ENCODE results near the gene RNMT.
"Not testable (repeated sequence)": the region's sequence is repeated elsewhere in the genome, so short reads cannot be mapped to it uniquely, and the experiment has no call there.

RNMT gene

DNA sequence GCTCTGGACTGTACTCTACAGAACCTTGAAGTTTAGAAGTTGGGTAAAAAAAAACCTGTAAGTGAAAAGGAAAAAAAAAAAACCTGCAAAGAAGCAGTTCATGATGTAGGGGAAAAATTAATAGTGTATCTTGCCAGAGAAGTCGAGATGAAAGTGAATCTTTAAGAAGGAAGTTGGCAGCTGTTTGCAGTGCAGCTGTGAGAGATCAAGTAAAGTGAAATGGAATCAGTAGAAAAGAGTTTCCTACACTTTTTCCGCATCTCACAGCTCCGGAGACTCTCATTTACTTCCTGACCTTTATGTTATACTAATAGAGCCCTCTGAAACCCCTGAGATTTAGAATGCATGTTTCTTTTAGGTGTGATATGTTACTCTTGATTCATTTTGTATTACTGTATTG is 19.2 kb downstream of the RNMT start:
- DNase-seq = no peak

GRCh38 chr18:13746633-13747032 is 20.2 kb downstream of the RNMT start:
- DNase-seq = no peak

DNA sequence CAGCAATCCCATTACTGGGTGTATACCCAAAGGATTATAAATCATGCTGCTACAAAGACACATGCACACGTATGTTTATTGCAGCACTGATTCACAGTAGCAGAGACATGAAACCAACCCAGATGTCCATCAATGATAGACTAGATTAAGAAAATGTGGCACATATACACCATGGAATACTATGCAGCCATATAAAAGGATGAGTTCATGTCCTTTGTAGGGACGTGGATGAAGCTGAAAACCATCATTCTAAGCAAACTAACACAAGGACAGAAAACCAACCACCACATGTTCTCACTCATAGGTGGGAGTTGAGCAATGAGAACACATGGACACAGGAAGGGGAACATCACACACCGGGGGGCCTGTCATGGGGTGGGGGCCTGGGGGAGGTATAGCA is 25.1 kb downstream of the RNMT start:
- not testable (repeated sequence) for DNase-seq

DNA sequence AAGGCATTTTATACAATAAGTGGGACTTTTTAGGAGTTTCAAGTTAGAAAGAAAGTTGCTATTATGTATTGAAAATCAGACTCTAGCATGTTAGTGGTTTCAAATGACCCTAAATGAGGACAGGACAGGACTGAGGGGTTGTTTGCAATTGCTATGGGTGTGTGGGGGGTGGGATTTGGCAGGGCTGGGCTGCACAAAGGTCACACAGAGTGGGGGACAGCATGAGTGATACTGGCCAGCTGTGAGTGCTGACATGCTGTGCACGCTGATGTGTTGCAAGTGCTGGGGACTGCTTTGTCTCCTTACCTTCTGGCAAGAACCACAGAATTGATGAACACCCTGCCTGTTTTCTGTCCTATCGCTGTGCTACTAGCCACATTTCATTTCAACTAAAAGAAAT is 29.8 kb downstream of the RNMT start:
- DNase-seq = no peak

GRCh38 chr18:13756671-13757070 is 30.2 kb downstream of the RNMT start:
- no peak for DNase-seq

- DNase-seq = no peak
Measured at GRCh38 chr18:13758622-13759021, 32.1 kb downstream of the RNMT start.

DNA sequence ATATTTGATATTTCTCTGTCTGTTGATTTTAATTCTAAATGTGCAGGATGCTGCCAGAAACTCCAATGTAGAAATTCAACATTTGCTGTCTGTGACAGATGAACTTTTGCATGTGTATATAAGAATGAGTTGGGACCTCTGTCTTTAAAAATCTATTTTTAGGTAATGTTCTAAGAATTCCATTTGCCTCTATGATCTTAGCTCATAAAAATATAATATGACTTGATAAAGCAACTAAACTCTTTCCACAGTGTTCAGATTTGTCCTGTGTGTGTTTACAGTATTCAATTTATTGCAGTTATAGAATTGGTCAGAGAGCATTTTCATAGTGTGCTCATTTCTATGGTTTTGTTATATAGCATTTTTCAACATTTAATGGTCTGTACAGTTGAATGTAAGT is 33.6 kb downstream of the RNMT start:
- no peak for DNase-seq

DNA sequence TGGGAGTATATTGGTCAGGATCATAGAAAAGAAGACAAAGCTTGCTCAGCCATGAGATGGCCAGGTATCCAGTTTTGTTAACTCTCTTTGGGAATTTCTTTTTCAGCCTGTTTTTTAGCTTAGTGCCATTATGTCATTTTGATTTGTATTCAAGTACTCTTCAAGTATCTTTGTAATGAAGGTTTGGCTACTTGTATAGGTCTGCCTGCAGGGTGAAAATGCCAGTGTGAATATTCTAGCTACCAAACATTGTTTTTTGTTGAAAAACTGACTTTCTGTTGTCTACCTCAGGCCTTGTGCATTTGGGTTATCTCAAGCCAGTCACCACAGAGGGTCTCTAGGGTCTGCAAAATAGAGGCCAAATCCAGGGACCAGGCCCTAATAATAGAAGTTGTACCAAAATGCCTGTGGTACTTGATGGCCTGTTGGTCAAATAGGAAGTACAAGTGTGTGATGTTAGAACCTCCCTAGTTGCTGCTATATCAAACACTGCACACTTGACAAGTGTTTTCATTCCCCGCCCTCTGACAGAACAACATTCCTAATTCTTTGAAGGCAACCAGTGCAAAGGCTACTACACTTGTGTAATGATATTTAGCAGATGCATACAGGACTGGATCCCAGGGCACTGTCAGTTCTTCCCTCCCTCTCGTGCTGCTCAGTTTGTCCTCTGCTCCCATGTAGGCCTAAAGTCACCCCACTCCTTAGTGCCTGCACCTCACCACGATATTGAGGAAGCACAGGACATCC is 36.4 kb downstream of the RNMT start:
- DNase-seq = no peak

GRCh38 chr18:13775058-13775457 is 48.6 kb downstream of the RNMT start:
- DNase-seq = no peak

DNA sequence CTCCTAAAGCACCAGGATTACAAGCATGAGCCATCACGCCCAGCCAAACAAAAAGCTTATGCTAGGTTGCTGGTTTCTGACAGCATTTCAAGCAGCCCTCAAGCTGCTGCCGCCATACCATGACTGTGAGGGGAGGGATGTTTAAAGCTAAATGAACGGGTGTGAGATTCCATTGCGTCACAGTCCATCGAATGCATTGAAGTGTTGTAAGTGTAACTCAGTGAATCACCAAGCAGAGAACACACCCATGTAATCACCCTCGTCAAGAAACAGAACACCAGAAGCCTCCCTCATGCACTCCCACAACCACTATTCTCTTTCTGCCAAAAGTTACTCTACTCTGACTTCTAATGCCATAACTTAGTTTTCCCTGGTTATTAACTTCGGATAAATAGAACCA is 64.7 kb downstream of the RNMT start:
- DNase-seq = no peak

- DNase-seq = no peak
Measured at GRCh38 chr18:13793819-13794218, 67.3 kb downstream of the RNMT start.

- DNase-seq = no peak
Measured at GRCh38 chr18:13796515-13796914, 70.0 kb downstream of the RNMT start.

DNA sequence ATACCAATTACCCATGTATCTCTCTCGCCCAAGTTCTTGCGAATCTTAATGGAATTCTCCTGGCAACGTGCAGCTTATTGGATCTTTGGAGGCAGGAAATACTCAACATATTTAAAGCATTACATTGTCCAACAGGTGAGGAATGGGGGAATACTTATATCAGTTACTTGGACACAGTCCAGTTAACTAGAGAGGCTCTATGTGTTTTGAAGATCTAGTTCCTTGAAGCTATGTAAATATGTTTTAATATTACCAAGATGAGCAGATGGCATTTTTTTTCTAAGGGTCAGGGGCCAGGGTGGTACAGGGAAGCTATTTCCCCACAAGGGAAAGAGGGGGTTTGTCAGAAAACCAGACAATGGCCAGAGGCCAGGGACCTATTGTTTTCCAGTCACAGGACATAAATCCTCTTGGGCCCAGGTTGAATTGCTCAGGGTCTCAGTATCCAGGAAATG is 70.7 kb downstream of the RNMT start:
- no peak for DNase-seq

DNA sequence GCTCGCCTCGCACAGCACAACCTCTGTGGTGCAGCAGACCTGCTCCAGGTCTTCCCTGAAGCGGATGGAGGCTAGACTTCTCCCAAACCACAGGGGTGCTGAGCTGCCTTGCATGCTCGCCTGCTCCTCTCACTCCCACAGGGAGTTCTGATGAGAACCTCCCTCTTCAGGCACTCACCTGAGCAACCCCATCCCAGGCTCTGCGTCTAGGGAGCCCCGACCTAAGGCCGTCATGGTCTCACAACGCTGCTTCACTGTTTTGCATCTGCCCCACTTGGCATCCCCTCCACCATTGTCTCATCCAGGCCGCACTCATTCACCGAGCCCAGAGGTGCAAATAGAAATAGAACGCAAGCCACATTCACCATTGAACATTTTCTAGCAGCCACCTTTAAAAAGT is 72.9 kb downstream of the RNMT start:
- DNase-seq = no peak

DNA sequence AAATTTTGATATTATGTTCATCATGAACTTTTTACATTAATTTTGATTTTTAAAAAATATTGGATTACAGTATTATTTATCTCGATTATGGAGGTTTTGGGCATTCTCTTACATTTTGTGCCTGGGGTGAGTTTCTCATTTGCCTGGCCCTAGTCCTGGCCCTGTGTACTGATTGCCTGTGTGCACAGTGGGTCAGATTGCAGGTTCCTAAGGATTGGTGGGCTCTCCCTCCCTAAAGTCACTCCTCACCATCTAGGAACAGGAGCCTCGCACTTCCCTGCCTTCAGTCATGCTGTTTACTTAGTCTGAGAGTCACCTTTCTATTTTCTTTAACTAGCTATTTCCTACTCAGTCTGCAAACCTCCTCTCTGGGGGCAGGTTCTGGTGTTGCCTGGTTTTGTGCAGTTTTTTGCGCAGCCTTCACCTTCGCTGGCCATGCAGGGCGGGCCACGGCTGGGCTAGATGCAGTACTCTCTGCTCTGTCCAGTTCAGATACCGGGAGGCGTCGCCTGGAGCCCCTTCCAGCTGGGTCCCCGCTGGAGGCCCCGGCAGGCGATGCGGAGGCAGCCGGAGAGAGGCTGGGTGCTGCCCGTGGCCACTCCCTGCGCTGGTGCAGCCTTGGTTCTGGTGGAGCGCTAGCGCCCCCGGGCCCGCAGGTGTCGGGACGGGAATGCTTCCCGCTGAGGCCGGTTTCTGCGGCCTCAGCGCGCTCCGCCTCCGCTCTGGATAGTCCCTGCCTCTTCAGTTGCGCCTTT is 74.2 kb downstream of the RNMT start:
- DNase-seq = peak; percentile 72

DNA sequence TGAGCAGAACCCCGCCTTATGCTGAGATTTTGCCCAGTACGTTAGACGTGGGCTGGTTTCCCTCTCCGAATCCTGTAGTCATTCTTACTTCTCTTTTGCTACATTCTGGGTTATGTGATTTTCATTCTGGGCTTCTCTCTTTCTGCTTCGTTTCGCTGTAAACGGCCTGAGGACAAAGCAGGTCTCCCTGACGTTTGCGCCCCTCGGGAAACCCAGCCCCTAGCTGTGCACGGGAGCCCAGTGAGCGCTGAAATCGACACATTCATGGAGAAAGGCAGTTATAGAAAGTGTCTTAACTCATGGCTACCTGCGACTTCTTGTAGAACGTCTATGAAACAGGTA is 74.8 kb downstream of the RNMT start:
- DNase-seq = no peak

DNA sequence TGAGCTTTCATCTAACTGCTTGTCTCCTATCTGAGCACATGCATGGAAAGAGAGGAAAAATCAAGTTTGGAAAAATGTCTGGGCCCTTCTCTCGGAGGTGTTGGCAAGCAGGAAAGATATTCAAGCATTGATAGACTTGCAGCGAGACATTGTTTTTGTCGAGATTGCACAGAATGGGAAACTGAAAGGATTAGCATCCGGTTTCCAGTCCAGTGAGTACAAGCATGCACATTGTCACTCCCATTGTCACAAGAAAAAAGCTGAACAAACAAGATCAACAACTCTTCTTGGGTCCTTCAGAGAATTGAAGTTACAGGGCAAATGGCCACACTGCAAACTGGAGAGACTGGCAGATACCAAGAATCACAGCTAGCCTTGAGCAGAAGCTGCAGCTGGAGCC is 77.8 kb downstream of the RNMT start:
- no peak for DNase-seq

DNA sequence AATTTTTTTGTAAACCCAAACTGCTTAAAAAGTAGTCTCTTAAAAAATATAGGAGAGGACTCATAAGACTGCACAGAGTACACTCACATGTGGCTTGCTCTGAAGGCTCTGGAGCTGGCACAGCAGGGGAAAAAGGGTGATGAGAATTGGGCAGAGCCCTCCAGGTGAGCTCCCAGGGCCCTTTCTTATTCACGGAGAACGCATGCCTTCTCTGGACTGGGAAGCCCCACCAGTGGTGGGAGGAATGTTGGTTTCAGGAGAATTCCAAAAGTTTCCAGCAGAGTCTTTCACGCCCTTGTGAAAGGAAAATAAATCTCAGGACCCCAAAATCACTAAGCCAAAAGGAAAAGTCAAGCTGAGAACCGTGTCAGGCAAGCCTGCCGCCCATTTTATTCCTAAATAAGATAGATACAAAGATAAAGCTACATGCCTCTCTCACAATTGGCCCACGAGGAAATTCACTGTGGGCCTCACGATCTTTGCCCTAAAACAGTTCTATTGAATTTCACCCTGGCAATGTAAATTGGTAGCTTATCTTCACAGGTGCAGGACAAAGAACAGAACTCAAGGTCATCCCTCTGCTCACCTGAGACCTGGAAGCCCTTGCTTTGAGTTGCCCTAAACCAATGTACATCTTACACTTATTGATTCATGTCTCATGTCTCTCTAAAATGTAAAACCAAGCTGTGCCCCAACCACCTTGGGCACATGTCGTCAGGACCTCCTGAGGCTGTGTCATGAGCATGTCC is 82.0 kb downstream of the RNMT start:
- DNase-seq = no peak

DNA sequence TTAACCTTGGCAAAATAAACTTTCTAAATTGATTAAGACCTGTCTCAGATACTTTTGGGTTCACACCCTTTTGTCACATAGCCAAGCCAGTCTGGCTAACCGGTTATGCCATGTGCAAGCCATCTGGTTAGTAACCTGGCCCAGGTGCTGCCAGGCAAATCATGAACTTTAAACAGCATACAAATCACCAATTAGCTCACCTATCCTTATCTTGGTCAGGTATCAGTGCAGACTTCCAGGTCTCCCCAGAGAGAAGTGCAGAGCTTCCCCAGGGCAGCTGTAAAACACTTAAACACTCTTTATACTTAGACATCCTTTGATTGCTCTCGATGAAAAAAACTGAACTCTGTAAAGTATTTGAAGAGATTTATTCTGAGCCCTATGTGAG is 82.6 kb downstream of the RNMT start:
- DNase-seq = no peak

DNA sequence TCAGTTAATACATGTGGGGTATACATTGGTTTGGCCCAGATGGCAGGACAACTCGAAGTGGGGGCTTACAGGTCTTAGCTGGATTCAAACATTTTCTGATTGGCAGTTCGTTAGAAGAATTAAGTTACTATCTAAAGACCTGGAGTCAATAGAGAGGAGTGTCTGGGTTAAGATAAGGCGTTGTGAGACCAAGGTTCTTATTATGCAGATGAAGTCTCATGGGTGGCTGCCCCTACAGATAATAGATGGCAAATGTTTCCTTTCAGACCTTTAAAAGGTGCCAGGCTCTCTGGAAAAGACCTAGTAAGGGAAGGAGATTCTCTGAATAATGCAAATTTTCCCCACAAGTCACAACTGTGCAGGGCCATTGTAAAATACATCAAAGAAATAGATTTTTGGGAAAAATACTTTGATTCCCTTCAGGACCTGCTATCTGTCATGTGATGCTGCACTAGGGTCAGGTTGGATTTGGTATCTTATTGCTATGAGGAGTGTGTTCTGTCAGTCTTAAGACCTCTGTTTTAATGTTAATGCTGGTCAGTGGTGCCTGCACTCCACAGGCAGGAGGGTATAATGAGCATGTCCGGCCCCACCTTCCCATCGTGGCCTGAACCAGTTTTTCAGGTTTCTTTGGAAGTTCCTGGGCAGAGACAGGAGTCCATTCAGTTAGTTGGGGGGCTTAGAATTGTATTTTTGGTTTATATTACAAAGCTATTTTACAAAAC is 83.2 kb downstream of the RNMT start:
- no peak for DNase-seq

DNA sequence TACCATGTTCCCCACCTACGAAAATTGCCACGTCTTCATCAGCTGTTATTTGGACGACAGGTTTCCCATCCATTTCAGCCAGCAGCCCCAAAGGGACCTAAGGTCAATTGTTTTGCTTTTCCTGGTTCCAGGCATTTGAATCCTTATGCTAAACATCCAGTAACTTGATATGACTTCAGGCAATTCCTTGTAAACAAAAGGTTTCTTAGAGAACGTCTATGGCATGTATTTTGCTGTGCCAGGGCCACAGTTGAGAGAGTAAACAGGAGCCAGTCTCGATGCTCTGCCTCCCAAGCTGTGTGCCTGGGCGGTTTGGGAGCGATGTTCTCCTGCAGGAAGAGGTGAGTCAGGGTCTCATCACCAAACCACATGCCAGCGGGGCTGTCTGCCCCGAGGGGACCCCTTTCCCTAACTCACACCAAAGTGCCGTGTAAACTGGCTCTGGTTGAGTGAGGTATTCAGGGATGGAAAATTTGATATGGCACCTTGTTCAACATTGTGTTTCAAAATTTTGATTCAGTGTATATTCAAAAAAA is 84.5 kb downstream of the RNMT start:
- no peak for DNase-seq

- no peak for DNase-seq
Measured at GRCh38 chr18:13811993-13812392, 85.5 kb downstream of the RNMT start.

DNA sequence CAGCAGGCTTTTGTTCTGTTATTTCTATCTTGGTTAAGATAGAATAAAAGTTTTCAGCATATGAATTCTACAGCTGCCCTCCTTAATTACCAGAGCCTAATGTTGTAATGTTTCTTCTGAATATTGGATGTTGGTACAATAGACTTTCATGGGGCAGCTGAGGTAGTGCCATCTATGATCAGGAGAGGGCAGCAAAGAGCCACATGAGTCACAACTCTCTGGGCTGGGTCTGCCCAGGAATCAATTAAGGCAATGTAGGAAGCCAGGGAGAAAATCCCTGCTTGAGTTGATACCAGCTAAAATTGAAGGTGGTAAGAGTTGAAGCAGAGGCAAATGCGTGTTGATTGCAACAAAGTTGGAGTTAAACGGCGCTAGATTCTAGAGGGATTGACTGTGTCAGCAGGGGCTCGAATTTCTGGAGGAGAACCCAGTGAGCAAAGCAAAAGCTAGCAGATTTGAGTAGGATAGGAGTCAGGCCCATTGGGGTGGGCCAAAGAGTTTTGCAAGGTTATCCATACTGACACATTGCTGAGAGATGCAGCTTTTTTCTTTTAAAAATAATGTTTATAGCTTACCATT is 86.9 kb downstream of the RNMT start:
- DNase-seq = peak; percentile 73
